Loucy (cell line): Measurements from ENCODE around the gene ADAMTSL4.

Experiments used
- CTCF ChIP-seq: fragments of 200-600 bp; sonication (generic); conservative IDR thresholded peaks from 2 replicates; pipeline ENCODE4 v1.5.1; 2014; ENCODE audit warnings: mild to moderate bottlenecking, antibody characterized with exemption, low read length
- EZH2phosphoT487 ChIP-seq: fragments of 200-600 bp; IDR thresholded peaks from 2 replicates; pipeline ENCODE4 v1.6.1; 2018; ENCODE audit warnings: antibody characterized with exemption, mild to moderate bottlenecking, moderate library complexity, borderline replicate concordance

GRCh38 chr1:150549496-150550221, 451 bp downstream of the ADAMTSL4 start:
- TF ChIP-seq CTCF: no peak
- no peak for TF ChIP-seq EZH2phosphoT487
